RWPE1 (cell line): ENCODE results near the gene NR6A1.
A peak's percentile ranks its signal among the peaks of the same experiment; 100 is the strongest.

Experiments used
- CTCF ChIA-PET: fragments of 350-600 bp; sonication (Branson Sonifier 250); formaldehyde crosslinking; extraction: SDS; loops from one replicate; lab custom pipeline; 2021; lab: Yijun Ruan, JAX
- POLR2A ChIA-PET: fragments of 400-600 bp; formaldehyde crosslinking; extraction: SDS; loops from one replicate; lab custom pipeline; 2020; ENCODE audit warnings: antibody characterized with exemption; ENCODE audit not compliant: low non-redundant PET; lab: Yijun Ruan, JAX
- DNase-seq: peaks from one replicate; pipeline ENCODE4 v3.0.0; 2012; ENCODE audit warnings: low spot score
- H3K27ac ChIP-seq: fragments of 450-650 bp; 2 replicates; pipeline ENCODE4 v1.5.1; 2017
- CTCF ChIP-seq: fragments of 450-650 bp; conservative IDR thresholded peaks from 2 replicates; pipeline ENCODE4 v1.5.1; 2017; ENCODE audit warnings: low read depth, mild to moderate bottlenecking

NR6A1 gene

GRCh38 chr9:124654431-124654830 lies 116.7 kb downstream of the NR6A1 start:
- ChIA-PET POLR2A (no interaction called here), CTCF (interaction anchor here (1.5 kb wide), 1 partner anchor 37 kb away, joined by 6 read pairs; no protein-coding TSS in a partner anchor)
- DNase-seq: no peak
- no peak for TF ChIP-seq CTCF
- H3K27ac ChIP-seq: no peak overlapping the region

GRCh38 chr9:124652615-124653393 lies 118.3 kb downstream of the NR6A1 start:
- POLR2A ChIA-PET: interaction anchor here (0.7 kb wide), 1 partner anchor 246 kb away, joined by 6 read pairs; no protein-coding TSS in a partner anchor
- TF ChIP-seq CTCF: no peak
- CTCF ChIA-PET: interaction anchor here (0.6 to 0.7 kb wide), 2 partner anchors 14 to 167 kb away, joined by 3 read pairs; no protein-coding TSS in a partner anchor
- peak; percentile 97 for DNase-seq
- no peak overlapping the region; the same call in 1 of the 2 replicates for H3K27ac ChIP-seq

- CTCF ChIA-PET: interaction anchor here (0.7 kb wide), 1 partner anchor 60 kb away, joined by 4 read pairs; no protein-coding TSS in a partner anchor
- H3K27ac ChIP-seq: no peak overlapping the region; the same call in 1 of the 2 replicates
- POLR2A ChIA-PET: no interaction called here
- no peak for DNase-seq
- TF ChIP-seq CTCF: no peak
Observed at GRCh38 chr9:124652203-124652602, 118.9 kb downstream of the NR6A1 start.

GRCh38 chr9:124645274-124645673 lies 125.8 kb downstream of the NR6A1 start:
- CTCF ChIA-PET: no interaction called here
- POLR2A ChIA-PET: no interaction called here
- no peak overlapping the region for H3K27ac ChIP-seq
- TF ChIP-seq CTCF: no peak
- no peak for DNase-seq

GRCh38 chr9:124639637-124640036 lies 131.5 kb downstream of the NR6A1 start:
- DNase-seq: no peak
- POLR2A ChIA-PET: no interaction called here
- CTCF ChIA-PET: no interaction called here
- H3K27ac ChIP-seq: no peak overlapping the region
- TF ChIP-seq CTCF: no peak

GRCh38 chr9:124635285-124635684 lies 135.8 kb downstream of the NR6A1 start:
- ChIA-PET CTCF (no interaction called here), POLR2A (no interaction called here)
- no peak for TF ChIP-seq CTCF
- no peak overlapping the region for H3K27ac ChIP-seq
- DNase-seq: no peak
